Measurements from ENCODE around the gene NMRK1.

Gene NMRK1

GRCh38 chr9:75019022-75019421 is 68.9 kb downstream of the NMRK1 start:
- Mint-ChIP-seq H3K36me3 (peaks cover 7 to 22% of the 10 kb centered on the region in 2 donors), H3K4me1 (peaks cover 8 to 9% of the 10 kb centered on the region in 2 donors), H3K27me3 (no peaks in the 10 kb centered on the region), H3K9me3 (peaks cover 0 to 2% of the 10 kb centered on the region in 2 donors), H3K4me3 (no peak overlapping the region), H3K27ac (no peak overlapping the region)
- ATAC-seq (replicated peaks) (no peak), DNase-seq (no peak)

- Mint-ChIP-seq H3K4me1 (peaks cover 6 to 9% of the 10 kb centered on the region in 2 donors), H3K27ac (no peak overlapping the region)
Measured at GRCh38 chr9:75017378-75017777, 70.6 kb downstream of the NMRK1 start.

GRCh38 chr9:75013735-75014134 is 74.2 kb downstream of the NMRK1 start:
- ATAC-seq (replicated peaks) = no peak
- H3K27me3 Mint-ChIP-seq = no peaks in the 10 kb centered on the region
- peaks cover 0 to 1% of the 10 kb centered on the region in 2 donors for H3K4me1 Mint-ChIP-seq
- peaks cover 23 to 29% of the 10 kb centered on the region in 2 donors for H3K36me3 Mint-ChIP-seq
- no peak overlapping the region for H3K27ac Mint-ChIP-seq
- DNase-seq = no peak
- H3K9me3 Mint-ChIP-seq = no peaks in the 10 kb centered on the region
- no peak overlapping the region for H3K4me3 Mint-ChIP-seq

More at GRCh38 chr9:75017378-75017777, 70.6 kb downstream of the NMRK1 start:
- DNase-seq (no peak), ATAC-seq (replicated peaks) (no peak)
- peaks cover 0 to 2% of the 10 kb centered on the region in 2 donors for H3K9me3 Mint-ChIP-seq
- H3K36me3 Mint-ChIP-seq = peaks cover 12 to 20% of the 10 kb centered on the region in 2 donors
- H3K27me3 Mint-ChIP-seq = no peaks in the 10 kb centered on the region
- H3K4me3 Mint-ChIP-seq = no peak overlapping the region
